Neutrophil (primary cell): Measurements from ENCODE around the gene TMEM154.

ENCODE experiments used
- H3K27ac ChIP-seq: fragments of 200-600 bp; sonication (generic); 2 replicates; pipeline ENCODE4 v1.5.1; 2016; ENCODE audit warnings: mild to moderate bottlenecking, moderate library complexity
- H3K27me3 ChIP-seq: fragments of 200-600 bp; sonication (generic); 2 replicates; pipeline ENCODE4 v1.6.0; 2016; ENCODE audit warnings: mild to moderate bottlenecking
- H3K36me3 ChIP-seq: fragments of 200-600 bp; sonication (generic); 2 replicates; pipeline ENCODE4 v1.5.1; 2017
- H3K4me1 ChIP-seq, 2 experiments: fragments of 200-600 bp in 1 of 2; sonication (generic) in 1 of 2; 1 replicate in 1 of 2; 2 replicates in 1 of 2; pipeline versions ENCODE4 v1.5.1 to v1.6.1; 2013 to 2016; ENCODE audit warnings: low read depth in 1 of 2, low read length in 1 of 2, mild to moderate bottlenecking in 1 of 2, moderate library complexity in 1 of 2; ENCODE audit not compliant: control insufficient read depth in 1 of 2, insufficient read depth in 1 of 2
- H3K4me3 ChIP-seq, 2 experiments: fragments of 200-600 bp in 1 of 2; sonication (generic) in 1 of 2; 1 replicate in 1 of 2; 2 replicates in 1 of 2; pipeline ENCODE4 v1.5.1; 2013 to 2016; ENCODE audit warnings: low read depth in 1 of 2, low read length in 1 of 2, mild to moderate bottlenecking in 1 of 2, moderate library complexity in 1 of 2
- H3K9me3 ChIP-seq: fragments of 200-600 bp; sonication (generic); 2 replicates; pipeline ENCODE4 v1.5.1; 2016
- CTCF ChIP-seq: fragments of 200-600 bp; sonication (generic); IDR thresholded peaks from 2 replicates; pipeline ENCODE4 v1.5.1; 2016; ENCODE audit warnings: antibody characterized with exemption

Gene TMEM154

GRCh38 chr4:152605641-152606335 lies 74.0 kb downstream of the TMEM154 start:
- Histone ChIP-seq H3K27me3 (no peaks in the 10 kb centered on the region), H3K4me3 (no peak overlapping the region), H3K27ac (no peak overlapping the region), H3K4me1 (no peaks in the 10 kb centered on the region), H3K9me3 (no peaks in the 10 kb centered on the region), H3K36me3 (no peaks in the 10 kb centered on the region)
- TF ChIP-seq CTCF: no peak

GRCh38 chr4:152605031-152605430 lies 74.8 kb downstream of the TMEM154 start:
- H3K4me3 ChIP-seq: no peak overlapping the region
- TF ChIP-seq CTCF: no peak
- H3K36me3 ChIP-seq: no peaks in the 10 kb centered on the region
- H3K9me3 ChIP-seq: no peaks in the 10 kb centered on the region
- H3K27ac ChIP-seq: no peak overlapping the region
- no peaks in the 10 kb centered on the region for H3K4me1 ChIP-seq
- H3K27me3 ChIP-seq: no peaks in the 10 kb centered on the region

DNA sequence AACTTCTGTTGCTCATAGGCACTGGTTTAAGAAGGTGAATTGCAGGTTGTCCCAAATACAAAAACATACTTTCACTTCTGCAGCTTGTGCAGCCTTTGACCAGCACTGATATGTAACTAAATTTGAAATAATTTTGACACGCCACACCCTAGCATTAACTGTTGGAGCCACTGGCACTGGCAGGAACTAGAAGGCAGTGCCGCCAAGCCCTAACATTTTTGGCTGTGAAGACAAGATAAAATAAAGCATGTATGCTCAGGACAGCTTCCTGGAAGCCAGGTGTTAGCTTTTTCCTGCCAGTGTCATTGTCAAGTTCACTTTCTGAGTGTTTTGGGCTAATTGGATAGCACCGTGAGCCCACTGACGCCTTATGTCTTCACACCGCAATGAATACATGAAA lies 78.6 kb downstream of the TMEM154 start:
- H3K27ac ChIP-seq: no peak overlapping the region
- no peak for TF ChIP-seq CTCF
- H3K4me1 ChIP-seq: no peaks in the 10 kb centered on the region
- H3K36me3 ChIP-seq: no peaks in the 10 kb centered on the region
- H3K9me3 ChIP-seq: no peaks in the 10 kb centered on the region
- H3K4me3 ChIP-seq: no peak overlapping the region
- no peaks in the 10 kb centered on the region for H3K27me3 ChIP-seq

- no peak for TF ChIP-seq CTCF
- Histone ChIP-seq H3K27ac (no peak overlapping the region), H3K4me3 (no peak overlapping the region), H3K27me3 (no peaks in the 10 kb centered on the region), H3K4me1 (no peaks in the 10 kb centered on the region), H3K36me3 (no peaks in the 10 kb centered on the region), H3K9me3 (no peaks in the 10 kb centered on the region)
These were observed 80.2 kb downstream of the TMEM154 start for GRCh38 chr4:152599636-152600035.

GRCh38 chr4:152599095-152599494 lies 80.7 kb downstream of the TMEM154 start:
- no peaks in the 10 kb centered on the region for H3K4me1 ChIP-seq
- H3K36me3 ChIP-seq: no peaks in the 10 kb centered on the region
- H3K27ac ChIP-seq: no peak overlapping the region
- H3K9me3 ChIP-seq: no peaks in the 10 kb centered on the region
- no peak for TF ChIP-seq CTCF
- no peak overlapping the region for H3K4me3 ChIP-seq
- H3K27me3 ChIP-seq: no peaks in the 10 kb centered on the region
